HG03095 (cell line): Measurements from ENCODE around the gene CST3.
A peak's percentile ranks its signal among the peaks of the same experiment; 100 is the strongest.
"Not testable (repeated sequence)": the region's sequence is repeated elsewhere in the genome, so short reads cannot be mapped to it uniquely, and the experiment has no call there.

ENCODE experiments used
- ATAC-seq: cut with Tn5 transposase; IDR thresholded peaks from one replicate; pipeline ENCODE4 v1.9.1; 2021; ENCODE audit warnings: moderate library complexity; ENCODE audit not compliant: unreplicated experiment

Gene CST3

GRCh38 chr20:23629542-23630391, 8.0 kb downstream of the CST3 start:
- no peak for ATAC-seq

GRCh38 chr20:23629017-23629541, 8.7 kb downstream of the CST3 start:
- ATAC-seq: no peak

- ATAC-seq: no peak
These were observed 9.2 kb downstream of the CST3 start for GRCh38 chr20:23628402-23629016.

- ATAC-seq: no peak
These were observed 10.3 kb downstream of the CST3 start for GRCh38 chr20:23627501-23627900.

GRCh38 chr20:23626040-23626620, 11.6 kb downstream of the CST3 start:
- no peak for ATAC-seq

- ATAC-seq: no peak
These were observed 12.4 kb downstream of the CST3 start for GRCh38 chr20:23625236-23625964.

- ATAC-seq: no peak
These were observed 13.4 kb downstream of the CST3 start for GRCh38 chr20:23624324-23624691.

- no peak for ATAC-seq
These were observed 14.0 kb downstream of the CST3 start for GRCh38 chr20:23623666-23624323.

GRCh38 chr20:23622839-23623343, 14.9 kb downstream of the CST3 start:
- ATAC-seq: no peak

- not testable (repeated sequence) for ATAC-seq
These were observed 15.4 kb downstream of the CST3 start for GRCh38 chr20:23622401-23622800.

- not testable (repeated sequence) for ATAC-seq
These were observed 16.9 kb downstream of the CST3 start for GRCh38 chr20:23620670-23621386.

- ATAC-seq: no peak
These were observed 23.6 kb downstream of the CST3 start for GRCh38 chr20:23614163-23614562.

- ATAC-seq: no peak
These were observed 24.1 kb downstream of the CST3 start for GRCh38 chr20:23613676-23614075.

- ATAC-seq: no peak
These were observed 25.4 kb downstream of the CST3 start for GRCh38 chr20:23612396-23612795.

GRCh38 chr20:23609486-23610109, 28.2 kb downstream of the CST3 start:
- ATAC-seq: no peak

- no peak for ATAC-seq
These were observed 29.4 kb downstream of the CST3 start for GRCh38 chr20:23608251-23608846.

- no peak for ATAC-seq
These were observed 30.1 kb downstream of the CST3 start for GRCh38 chr20:23607497-23608245.

- peak; percentile 89 for ATAC-seq
These were observed 31.1 kb downstream of the CST3 start for GRCh38 chr20:23606652-23607049.
